ENCODE data around the gene PSMD14. TPM values are rescaled to one million over a fixed set of nuclear protein-coding genes. Genes with fewer than 3 reads are reported as not detected.

Gene PSMD14
- polyA plus RNA-seq, 2 donors, result 32.2 to 45.6 TPM

GRCh38 chr2:161415034-161415986 lies 107.1 kb downstream of the PSMD14 start:
- Histone ChIP-seq H3K27ac (ENCODE audit: low read depth in 2 of 2, low read length in 1 of 2) (no peak overlapping the region), H3K4me1 (ENCODE audit: control insufficient read depth in 2 of 2, insufficient read depth in 2 of 2, low read length in 1 of 2) (peaks cover 7 to 17% of the 10 kb centered on the region in 2 donors), H3K27me3 (ENCODE audit: control insufficient read depth in 1 of 2, insufficient read depth in 2 of 2, low read length in 2 of 2) (peaks cover 4 to 37% of the 10 kb centered on the region in 2 donors), H3K9me3 (ENCODE audit: control insufficient read depth in 2 of 2, insufficient read depth in 1 of 2, low read depth in 1 of 2, low read length in 1 of 2) (no peaks in the 10 kb centered on the region), H3K36me3 (ENCODE audit: control insufficient read depth in 2 of 2, insufficient read depth in 2 of 2, low read length in 1 of 2) (peaks cover 0 to 2% of the 10 kb centered on the region in 2 donors), H3K4me3 (ENCODE audit: low read depth in 1 of 2, low read length in 2 of 2) (peak overlapping the region in 1 of 2 donors; percentile 57)
- WGBS, 2 donors, result 7 to 12% methylated on average over 29 of the region's 29 CpGs

GRCh38 chr2:161415987-161416707 lies 107.9 kb downstream of the PSMD14 start, which contains the start of gene TBR1:
TSS of gene TBR1 (plus strand) at chr2:161416297. CDS start at chr2:161416411, 114 bp downstream.
- peaks cover 7 to 44% of the 10 kb centered on the region in 2 donors for H3K27me3 ChIP-seq (ENCODE audit: control insufficient read depth in 1 of 2, insufficient read depth in 2 of 2, low read length in 2 of 2)
- WGBS, 2 donors, result 9% methylated on average over 16 of the region's 16 CpGs
- H3K4me3 ChIP-seq (ENCODE audit: low read depth in 1 of 2, low read length in 2 of 2), result peak within 1 kb of the TSS in 1 of 2 donors; percentile 57
- peaks cover 0 to 2% of the 10 kb centered on the region in 2 donors for H3K36me3 ChIP-seq (ENCODE audit: control insufficient read depth in 2 of 2, insufficient read depth in 2 of 2, low read length in 1 of 2)
- no peaks in the 10 kb centered on the region for H3K9me3 ChIP-seq (ENCODE audit: control insufficient read depth in 2 of 2, insufficient read depth in 1 of 2, low read depth in 1 of 2, low read length in 1 of 2)
- peaks cover 7 to 17% of the 10 kb centered on the region in 2 donors for H3K4me1 ChIP-seq (ENCODE audit: control insufficient read depth in 2 of 2, insufficient read depth in 2 of 2, low read length in 1 of 2)
- H3K27ac ChIP-seq (ENCODE audit: low read depth in 2 of 2, low read length in 1 of 2), result no peak within 1 kb of the TSS

- H3K4me1 ChIP-seq (ENCODE audit: control insufficient read depth in 2 of 2, insufficient read depth in 2 of 2, low read length in 1 of 2), result peaks cover 7 to 17% of the 10 kb centered on the region in 2 donors
- WGBS, 2 donors, result 8% methylated on average over 41 of the region's 41 CpGs
- no peak overlapping the region for H3K27ac ChIP-seq (ENCODE audit: low read depth in 2 of 2, low read length in 1 of 2)
- H3K9me3 ChIP-seq (ENCODE audit: control insufficient read depth in 2 of 2, insufficient read depth in 1 of 2, low read depth in 1 of 2, low read length in 1 of 2), result no peaks in the 10 kb centered on the region
- H3K27me3 ChIP-seq (ENCODE audit: control insufficient read depth in 1 of 2, insufficient read depth in 2 of 2, low read length in 2 of 2), result peaks cover 7 to 48% of the 10 kb centered on the region in 2 donors
- H3K36me3 ChIP-seq (ENCODE audit: control insufficient read depth in 2 of 2, insufficient read depth in 2 of 2, low read length in 1 of 2), result no peaks in the 10 kb centered on the region
- H3K4me3 ChIP-seq (ENCODE audit: low read depth in 1 of 2, low read length in 2 of 2), result no peak overlapping the region
Measured at GRCh38 chr2:161416708-161417437, 108.6 kb downstream of the PSMD14 start.

- H3K36me3 ChIP-seq (ENCODE audit: control insufficient read depth in 2 of 2, insufficient read depth in 2 of 2, low read length in 1 of 2), result no peaks in the 10 kb centered on the region
- H3K4me1 ChIP-seq (ENCODE audit: control insufficient read depth in 2 of 2, insufficient read depth in 2 of 2, low read length in 1 of 2), result peaks cover 7 to 17% of the 10 kb centered on the region in 2 donors
- no peak overlapping the region for H3K27ac ChIP-seq (ENCODE audit: low read depth in 2 of 2, low read length in 1 of 2)
- 14 to 21% methylated on average over 21 of the region's 21 CpGs for WGBS, 2 donors
- H3K4me3 ChIP-seq (ENCODE audit: low read depth in 1 of 2, low read length in 2 of 2), result no peak overlapping the region
- no peaks in the 10 kb centered on the region for H3K9me3 ChIP-seq (ENCODE audit: control insufficient read depth in 2 of 2, insufficient read depth in 1 of 2, low read depth in 1 of 2, low read length in 1 of 2)
- peaks cover 7 to 52% of the 10 kb centered on the region in 2 donors for H3K27me3 ChIP-seq (ENCODE audit: control insufficient read depth in 1 of 2, insufficient read depth in 2 of 2, low read length in 2 of 2)
Measured at GRCh38 chr2:161417438-161418274, 109.4 kb downstream of the PSMD14 start.

- Histone ChIP-seq H3K27ac (ENCODE audit: low read depth in 2 of 2, low read length in 1 of 2) (no peak overlapping the region), H3K4me1 (ENCODE audit: control insufficient read depth in 2 of 2, insufficient read depth in 2 of 2, low read length in 1 of 2) (peaks cover 9 to 19% of the 10 kb centered on the region in 2 donors), H3K4me3 (ENCODE audit: low read depth in 1 of 2, low read length in 2 of 2) (no peak overlapping the region), H3K9me3 (ENCODE audit: control insufficient read depth in 2 of 2, insufficient read depth in 1 of 2, low read depth in 1 of 2, low read length in 1 of 2) (peaks cover 0 to 1% of the 10 kb centered on the region in 2 donors), H3K36me3 (ENCODE audit: control insufficient read depth in 2 of 2, insufficient read depth in 2 of 2, low read length in 1 of 2) (no peaks in the 10 kb centered on the region), H3K27me3 (ENCODE audit: control insufficient read depth in 1 of 2, insufficient read depth in 2 of 2, low read length in 2 of 2) (peaks cover 7 to 58% of the 10 kb centered on the region in 2 donors)
- WGBS, 2 donors, result 6% methylated on average over 15 of the region's 15 CpGs
Measured at GRCh38 chr2:161418275-161418714, 110.1 kb downstream of the PSMD14 start.

DNA sequence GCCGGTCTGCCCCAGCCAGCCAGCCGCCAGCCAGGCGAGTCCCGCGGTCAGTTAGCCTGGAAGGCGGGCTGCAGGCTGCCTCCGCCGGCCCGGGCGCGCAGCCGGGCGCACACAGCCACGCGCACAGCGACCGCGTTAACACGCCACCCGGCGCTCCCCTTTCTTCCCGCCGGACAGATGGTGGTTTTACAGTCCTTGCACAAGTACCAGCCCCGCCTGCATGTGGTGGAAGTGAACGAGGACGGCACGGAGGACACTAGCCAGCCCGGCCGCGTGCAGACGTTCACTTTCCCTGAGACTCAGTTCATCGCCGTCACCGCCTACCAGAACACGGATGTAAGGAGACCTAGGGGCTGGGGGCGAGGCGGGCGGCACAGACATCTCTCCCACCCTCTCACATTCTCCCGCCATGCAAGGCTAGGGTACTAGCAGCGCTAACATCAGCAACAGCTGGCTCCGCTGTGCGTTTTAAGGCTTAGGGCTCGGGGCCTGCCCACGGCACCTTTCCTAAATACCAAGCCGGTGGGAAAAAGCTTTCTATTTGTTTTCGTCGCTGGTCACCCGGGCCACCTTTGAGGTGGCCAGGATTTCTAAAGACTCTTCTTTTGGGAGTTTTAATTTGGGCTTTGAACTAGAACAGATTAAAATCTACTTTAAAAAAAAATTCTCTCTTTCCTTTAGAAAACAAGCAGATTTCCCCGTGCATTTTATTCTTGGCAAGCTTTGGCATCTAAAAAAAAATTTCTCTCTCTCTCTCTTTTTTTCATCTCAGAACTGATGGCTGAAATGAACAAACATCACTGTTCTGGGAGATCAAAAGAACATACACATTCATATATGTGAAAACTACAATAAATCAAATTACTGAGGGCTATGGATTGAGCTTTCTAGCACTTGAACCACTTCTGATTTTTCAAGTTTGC lies 110.8 kb downstream of the PSMD14 start:
- H3K9me3 ChIP-seq (ENCODE audit: control insufficient read depth in 2 of 2, insufficient read depth in 1 of 2, low read depth in 1 of 2, low read length in 1 of 2), result peaks cover 0 to 5% of the 10 kb centered on the region in 2 donors
- H3K27me3 ChIP-seq (ENCODE audit: control insufficient read depth in 1 of 2, insufficient read depth in 2 of 2, low read length in 2 of 2), result peaks cover 7 to 61% of the 10 kb centered on the region in 2 donors
- H3K4me1 ChIP-seq (ENCODE audit: control insufficient read depth in 2 of 2, insufficient read depth in 2 of 2, low read length in 1 of 2), result peaks cover 15 to 25% of the 10 kb centered on the region in 2 donors
- WGBS, 2 donors, result 6 to 7% methylated on average over 47 to 49 of the region's 49 CpGs
- no peak overlapping the region for H3K4me3 ChIP-seq (ENCODE audit: low read depth in 1 of 2, low read length in 2 of 2)
- H3K27ac ChIP-seq (ENCODE audit: low read depth in 2 of 2, low read length in 1 of 2), result no peak overlapping the region
- no peaks in the 10 kb centered on the region for H3K36me3 ChIP-seq (ENCODE audit: control insufficient read depth in 2 of 2, insufficient read depth in 2 of 2, low read length in 1 of 2)

- WGBS, 2 donors, result 68 to 79% methylated on average over 3 of the region's 3 CpGs
- Histone ChIP-seq H3K4me1 (ENCODE audit: control insufficient read depth in 2 of 2, insufficient read depth in 2 of 2, low read length in 1 of 2) (peaks cover 12 to 22% of the 10 kb centered on the region in 2 donors), H3K27ac (ENCODE audit: low read depth in 2 of 2, low read length in 1 of 2) (no peak overlapping the region), H3K27me3 (ENCODE audit: control insufficient read depth in 1 of 2, insufficient read depth in 2 of 2, low read length in 2 of 2) (peaks cover 7 to 59% of the 10 kb centered on the region in 2 donors), H3K4me3 (ENCODE audit: low read depth in 1 of 2, low read length in 2 of 2) (no peak overlapping the region), H3K9me3 (ENCODE audit: control insufficient read depth in 2 of 2, insufficient read depth in 1 of 2, low read depth in 1 of 2, low read length in 1 of 2) (peaks cover 0 to 5% of the 10 kb centered on the region in 2 donors), H3K36me3 (ENCODE audit: control insufficient read depth in 2 of 2, insufficient read depth in 2 of 2, low read length in 1 of 2) (no peaks in the 10 kb centered on the region)
Measured at GRCh38 chr2:161419638-161420190, 111.5 kb downstream of the PSMD14 start.
